Hindlimb muscle (tissue), 1 donor: ENCODE data around the gene ACVR2A. TPM values are rescaled to one million over a fixed set of nuclear protein-coding genes. Genes with fewer than 3 reads are reported as not detected.

Experiments
- DNase-seq: peaks from one replicate; pipeline ENCODE4 v3.0.0-alpha.2; 2013
- polyA plus RNA-seq: library from polyadenylated mRNA; unstranded; fragments of 120-200 nt; gene quantifications from one replicate; pipeline ENCODE4 v1.2.1, GENCODE V29; 2013; ENCODE audit not compliant: insufficient read length

Gene ACVR2A
- polyA plus RNA-seq: 27.6 TPM

DNA sequence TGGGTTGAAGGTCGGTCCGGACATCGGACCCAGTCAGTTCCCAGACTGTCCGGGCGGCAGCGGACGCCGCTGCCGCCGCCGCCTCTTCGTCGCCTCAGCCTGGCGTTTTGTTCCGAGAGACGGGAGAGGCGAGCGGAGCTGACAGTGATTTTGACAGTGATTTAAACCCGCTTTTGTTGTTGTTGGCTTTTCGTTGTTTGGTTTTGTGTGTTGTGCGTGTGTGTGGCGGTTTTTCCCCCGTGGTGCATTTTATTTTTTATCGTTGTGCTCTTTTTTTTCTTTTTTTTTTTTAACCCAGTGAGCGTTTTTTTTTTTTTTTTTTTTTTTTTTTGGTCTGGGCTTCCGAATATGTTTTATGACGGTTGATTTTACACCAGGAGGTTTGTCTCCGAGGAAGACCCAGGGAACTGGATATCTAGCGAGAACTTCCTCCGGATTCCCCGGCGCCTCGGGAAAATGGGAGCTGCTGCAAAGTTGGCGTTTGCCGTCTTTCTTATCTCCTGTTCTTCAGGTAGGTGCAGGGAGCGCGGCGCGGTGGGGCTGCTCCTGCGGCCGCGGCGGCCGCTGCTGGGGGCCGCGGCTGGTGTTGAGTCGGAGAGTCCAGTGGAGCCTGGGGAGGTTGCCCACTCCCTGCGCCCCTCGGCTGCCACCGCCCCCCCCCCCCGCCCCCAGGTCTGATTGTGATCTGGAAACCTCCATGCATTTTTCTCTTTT, at the start of gene ACVR2A:
ACVR2A (plus strand) TSS at position 333 of the 714 bp plus-strand sequence; CDS start at position 457, 124 bp downstream.
- DNase-seq: peak; percentile 52

GRCh38 chr2:147800316-147800715, 44.5 kb upstream of the ACVR2A start:
- no peak for DNase-seq

GRCh38 chr2:147806846-147807245, 38.0 kb upstream of the ACVR2A start:
- no peak for DNase-seq

GRCh38 chr2:147808520-147808919, 36.3 kb upstream of the ACVR2A start:
- DNase-seq: no peak

- DNase-seq: no peak
These were observed 33.7 kb upstream of the ACVR2A start for GRCh38 chr2:147810883-147811765.

DNA sequence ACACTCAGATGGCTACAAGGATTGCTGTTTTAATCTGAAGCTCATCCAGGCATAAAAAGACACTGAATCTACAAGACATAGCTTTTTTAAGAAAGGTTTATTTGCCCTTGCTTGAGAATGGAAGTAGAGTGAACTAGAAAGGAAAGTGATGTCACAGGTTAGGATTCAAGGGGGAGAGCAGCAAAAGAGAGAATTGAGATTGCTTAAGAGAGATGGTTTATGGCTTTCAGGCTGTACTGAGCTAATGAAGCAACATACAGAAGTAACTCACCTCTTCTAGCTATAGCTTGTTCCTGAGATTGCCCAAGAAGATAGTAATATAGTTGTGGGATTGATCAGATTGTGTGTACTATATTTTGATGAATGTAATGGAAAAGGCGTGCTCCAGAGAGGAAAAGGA, 26.1 kb upstream of the ACVR2A start:
- DNase-seq: no peak

- DNase-seq: no peak
These were observed 20.2 kb upstream of the ACVR2A start for GRCh38 chr2:147824620-147825019.

DNA sequence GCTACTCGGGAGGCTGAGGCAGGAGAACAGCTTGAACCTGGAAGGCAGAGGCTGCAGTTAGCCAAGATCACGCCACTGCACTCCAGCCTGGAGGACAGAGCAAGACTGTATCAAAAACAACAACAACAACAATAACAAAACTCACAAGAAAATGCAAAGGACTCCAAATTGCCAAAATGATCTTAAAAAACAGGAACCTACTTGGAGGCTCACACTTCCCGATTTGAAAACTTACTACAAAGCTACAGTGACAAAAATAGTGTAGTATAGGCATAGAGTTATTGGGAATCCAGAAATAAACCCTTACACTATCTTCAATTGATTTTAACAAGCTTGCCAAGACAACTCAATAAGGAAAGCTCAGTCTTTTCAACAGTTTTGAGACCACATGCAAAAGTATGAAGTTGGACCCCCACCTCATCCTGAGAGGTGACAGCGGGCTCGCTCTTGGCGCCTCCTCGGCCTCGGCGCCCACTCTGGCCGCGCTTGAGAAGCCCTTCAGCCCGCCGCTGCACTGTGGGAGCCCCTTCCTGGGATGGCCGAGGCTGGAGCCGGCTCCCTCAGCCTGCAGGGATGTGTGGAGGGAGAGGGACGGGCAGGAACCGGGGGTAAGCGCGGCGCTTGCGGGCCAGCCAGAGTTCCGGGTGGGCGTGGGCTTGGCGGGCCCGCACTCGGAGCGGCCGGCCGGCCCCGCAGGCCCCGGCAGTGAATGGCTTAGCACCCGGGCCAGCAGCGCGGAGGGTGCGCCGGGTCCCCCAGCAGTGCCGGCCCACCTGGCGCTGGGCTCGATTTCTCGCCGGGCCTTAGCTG, 18.3 kb upstream of the ACVR2A start:
- no peak for DNase-seq

GRCh38 chr2:147827088-147827375, 17.8 kb upstream of the ACVR2A start:
- no peak for DNase-seq

GRCh38 chr2:147829106-147829505, 15.7 kb upstream of the ACVR2A start:
- peak; percentile 22 for DNase-seq

DNA sequence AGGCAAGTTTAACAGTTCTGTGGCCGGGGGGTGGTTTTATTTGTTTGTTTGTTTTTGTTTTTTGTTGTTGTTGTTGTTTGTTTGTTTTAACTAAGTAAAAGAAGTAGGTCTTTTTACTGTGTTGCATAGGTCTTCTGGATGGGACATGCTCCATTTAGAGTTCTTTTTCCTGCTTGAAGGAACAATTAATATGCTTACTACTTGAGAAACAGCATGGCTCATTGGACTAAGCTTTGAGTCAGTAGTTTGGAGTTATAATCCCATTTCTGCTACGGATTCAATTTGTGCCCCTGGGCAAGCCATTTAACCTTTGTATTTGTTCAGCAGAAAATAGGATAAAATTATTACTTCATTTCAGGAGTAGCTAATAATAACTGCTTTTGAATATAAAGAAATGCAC, 8.7 kb upstream of the ACVR2A start:
- DNase-seq: no peak

- DNase-seq: no peak
These were observed 1.4 kb upstream of the ACVR2A start for GRCh38 chr2:147843391-147843863.

- DNase-seq: peak; percentile 92
These were observed 749 bp upstream of the ACVR2A start for GRCh38 chr2:147843864-147844696.

DNA sequence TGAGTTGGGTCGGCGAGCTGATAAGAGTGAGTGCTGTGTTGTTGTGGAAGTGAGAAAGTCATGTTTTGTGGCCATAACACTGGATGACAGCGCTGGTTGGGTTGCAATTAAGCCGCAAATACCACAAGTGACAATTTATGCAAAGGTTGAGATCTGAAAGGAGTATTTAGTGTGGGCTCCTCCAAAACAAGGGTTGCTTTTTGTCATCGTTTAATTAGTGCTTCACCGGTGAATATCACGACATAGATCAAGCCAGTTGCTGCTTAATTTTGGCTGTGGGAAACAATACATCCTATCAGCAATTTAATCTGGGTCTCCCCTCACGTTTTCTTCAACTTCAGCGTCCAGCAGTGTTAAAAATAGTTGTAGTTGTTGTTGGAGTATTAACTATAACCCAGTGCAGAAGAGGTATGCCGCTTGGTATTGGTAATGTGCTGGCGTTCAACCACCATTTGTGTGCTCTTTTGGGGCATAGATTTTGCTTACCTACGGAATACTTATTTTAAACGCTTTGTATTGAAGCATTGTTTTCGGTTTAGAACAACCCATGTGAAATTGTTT, 662 bp downstream of the ACVR2A start:
- DNase-seq: peak; percentile 11

GRCh38 chr2:147846412-147847081, 1.7 kb downstream of the ACVR2A start:
- DNase-seq: peak; percentile 2

GRCh38 chr2:147847746-147848391, 3.0 kb downstream of the ACVR2A start:
- DNase-seq: no peak

- DNase-seq: no peak
These were observed 6.0 kb downstream of the ACVR2A start for GRCh38 chr2:147850838-147851237.

GRCh38 chr2:147851244-147851930, 6.6 kb downstream of the ACVR2A start:
- DNase-seq: no peak

DNA sequence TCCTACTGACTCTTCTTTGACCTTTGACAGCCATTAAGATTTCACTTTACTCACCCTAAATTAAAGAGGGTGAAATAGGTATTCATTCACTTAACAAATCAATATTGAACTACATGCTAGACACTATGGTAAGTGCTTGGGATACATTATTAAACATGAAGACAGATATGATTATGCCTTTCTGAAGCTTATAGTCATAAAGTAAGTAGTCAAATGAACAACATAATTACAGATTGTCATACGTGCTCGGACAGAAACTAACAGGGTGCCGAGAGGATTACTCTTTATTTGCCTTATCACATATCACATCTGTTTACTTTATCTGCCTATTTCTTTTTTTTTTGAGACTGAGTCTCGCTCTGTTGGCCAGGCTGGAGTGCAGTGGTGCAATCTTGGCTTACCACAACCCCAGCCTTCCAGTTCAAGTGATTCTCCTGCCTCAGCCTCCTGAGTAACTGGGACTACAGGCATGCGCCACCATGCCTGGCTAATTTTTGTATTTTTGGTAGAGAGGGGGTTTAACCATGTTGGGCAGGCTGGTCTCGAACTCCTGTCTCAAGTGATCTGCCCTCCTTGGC, 9.8 kb downstream of the ACVR2A start:
- DNase-seq: no peak

DNA sequence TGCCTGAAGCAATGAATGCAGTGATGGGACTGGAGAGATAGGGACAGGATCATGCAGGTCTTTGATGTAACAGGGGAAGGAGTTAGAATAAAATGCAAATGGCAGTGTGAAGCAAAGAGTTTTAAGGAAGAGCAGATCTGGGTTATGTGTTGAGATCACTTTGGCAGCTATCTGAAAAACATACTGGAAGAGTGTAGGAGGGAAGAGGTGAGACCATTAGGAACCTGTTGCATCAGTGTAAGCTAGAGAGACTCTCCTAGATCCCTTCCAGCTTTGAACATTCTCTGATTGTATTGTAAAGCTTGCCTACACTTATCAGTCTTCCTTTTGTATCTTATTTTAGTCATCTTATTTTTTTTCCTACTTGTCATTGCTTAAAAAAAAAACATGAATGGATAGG, 10.5 kb downstream of the ACVR2A start:
- no peak for DNase-seq
